ENCODE results near the gene COPG1.

Gene COPG1

GRCh38 chr3:129235344-129235917, 14.0 kb upstream of the COPG1 start:
- Histone ChIP-seq H3K27ac (ENCODE audit: low read length, poor library complexity, severe bottlenecking) (no peak overlapping the region), H2BK5ac (ENCODE audit: low read depth, low read length, poor library complexity, severe bottlenecking) (no peak overlapping the region), H2BK120ac (ENCODE audit: low read depth, low read length) (no peak overlapping the region), H3K36me3 (ENCODE audit: control insufficient read depth in 1 of 2, insufficient read depth in 2 of 2, low read depth in 1 of 2, low read length in 2 of 2) (no peaks in the 10 kb centered on the region), H3K4me2 (ENCODE audit: low read length, poor library complexity, severe bottlenecking) (no peak overlapping the region), H2AK5ac (ENCODE audit: low read length, severe bottlenecking) (no peak overlapping the region), H3K4me3 (ENCODE audit: insufficient read depth in 1 of 2, low read depth in 1 of 2, low read length in 2 of 2) (no peak overlapping the region), H3K14ac (ENCODE audit: low read length in 2 of 2) (no peak overlapping the region), H3K4me1 (ENCODE audit: control insufficient read depth, insufficient read depth, low read depth, low read length) (peaks cover 4% of the 10 kb centered on the region), H3K9me3 (ENCODE audit: control insufficient read depth, low read length) (no peaks in the 10 kb centered on the region), H3K79me1 (replicated peaks; ENCODE audit: low read length, poor library complexity, severe bottlenecking) (no peaks in the 10 kb centered on the region), H3K23ac (ENCODE audit: low read length in 2 of 2) (no peak overlapping the region), H3K18ac (ENCODE audit: low read depth in 1 of 2, low read length in 2 of 2) (no peak overlapping the region), H3K27me3 (ENCODE audit: control insufficient read depth in 1 of 2, insufficient read depth in 1 of 2, low read length in 2 of 2) (no peaks in the 10 kb centered on the region), H4K91ac (ENCODE audit: low read length) (no peak overlapping the region), H3K4ac (ENCODE audit: low read depth in 1 of 2, low read length in 2 of 2) (no peak overlapping the region), H2BK15ac (ENCODE audit: low read depth, poor library complexity, severe bottlenecking) (no peak overlapping the region), H4K8ac (ENCODE audit: low read length) (no peak overlapping the region), H2BK12ac (ENCODE audit: low read length in 2 of 2) (no peak overlapping the region), H2AFZ (ENCODE audit: low read depth, low read length) (no peak overlapping the region), H3K9ac (ENCODE audit: low read length) (no peak overlapping the region)
- WGBS = 95% methylated on average over 4 of the region's 4 CpGs
- DNase-seq = no peak

GRCh38 chr3:129238945-129239705, 10.3 kb upstream of the COPG1 start:
- WGBS = 91% methylated on average over 5 of the region's 8 CpGs
- Histone ChIP-seq H3K4me3 (ENCODE audit: insufficient read depth in 1 of 2, low read depth in 1 of 2, low read length in 2 of 2) (peak overlapping the region in 1 of 2 experiments; percentile 33), H3K9ac (ENCODE audit: low read length) (peak overlapping the region; percentile 71)

GRCh38 chr3:129239991-129240390, 9.4 kb upstream of the COPG1 start:
- Histone ChIP-seq H2BK12ac (ENCODE audit: low read length in 2 of 2) (no peak overlapping the region), H3K4me3 (ENCODE audit: insufficient read depth in 1 of 2, low read depth in 1 of 2, low read length in 2 of 2) (no peak overlapping the region), H2BK5ac (ENCODE audit: low read depth, low read length, poor library complexity, severe bottlenecking) (no peak overlapping the region), H2AFZ (ENCODE audit: low read depth, low read length) (no peak overlapping the region), H4K91ac (ENCODE audit: low read length) (no peak overlapping the region), H4K8ac (ENCODE audit: low read length) (no peak overlapping the region), H2BK120ac (ENCODE audit: low read depth, low read length) (no peak overlapping the region), H3K27me3 (ENCODE audit: control insufficient read depth in 1 of 2, insufficient read depth in 1 of 2, low read length in 2 of 2) (no peaks in the 10 kb centered on the region), H3K9me3 (ENCODE audit: control insufficient read depth, low read length) (no peaks in the 10 kb centered on the region), H3K14ac (ENCODE audit: low read length in 2 of 2) (no peak overlapping the region), H3K36me3 (ENCODE audit: control insufficient read depth in 1 of 2, insufficient read depth in 2 of 2, low read depth in 1 of 2, low read length in 2 of 2) (peaks cover 0 to 4% of the 10 kb centered on the region in 2 experiments), H3K23ac (ENCODE audit: low read length in 2 of 2) (no peak overlapping the region), H2AK5ac (ENCODE audit: low read length, severe bottlenecking) (no peak overlapping the region), H3K79me1 (replicated peaks; ENCODE audit: low read length, poor library complexity, severe bottlenecking) (peaks cover 1% of the 10 kb centered on the region), H3K4me1 (ENCODE audit: control insufficient read depth, insufficient read depth, low read depth, low read length) (peaks cover 1% of the 10 kb centered on the region), H3K9ac (ENCODE audit: low read length) (peak overlapping the region; percentile 50), H3K27ac (ENCODE audit: low read length, poor library complexity, severe bottlenecking) (no peak overlapping the region), H3K18ac (ENCODE audit: low read depth in 1 of 2, low read length in 2 of 2) (peak overlapping the region in 1 of 2 experiments; percentile 11), H3K4me2 (ENCODE audit: low read length, poor library complexity, severe bottlenecking) (no peak overlapping the region), H3K4ac (ENCODE audit: low read depth in 1 of 2, low read length in 2 of 2) (no peak overlapping the region), H2BK15ac (ENCODE audit: low read depth, poor library complexity, severe bottlenecking) (no peak overlapping the region)
- no peak for DNase-seq
- WGBS = 80% methylated on average over 6 of the region's 6 CpGs

More at GRCh38 chr3:129238945-129239705, 10.3 kb upstream of the COPG1 start:
- peak; percentile 25 for DNase-seq
- Histone ChIP-seq H2BK15ac (ENCODE audit: low read depth, poor library complexity, severe bottlenecking) (no peak overlapping the region), H4K91ac (ENCODE audit: low read length) (no peak overlapping the region), H3K4ac (ENCODE audit: low read depth in 1 of 2, low read length in 2 of 2) (no peak overlapping the region), H3K27me3 (ENCODE audit: control insufficient read depth in 1 of 2, insufficient read depth in 1 of 2, low read length in 2 of 2) (no peaks in the 10 kb centered on the region), H3K4me1 (ENCODE audit: control insufficient read depth, insufficient read depth, low read depth, low read length) (no peaks in the 10 kb centered on the region), H2BK120ac (ENCODE audit: low read depth, low read length) (no peak overlapping the region), H3K14ac (ENCODE audit: low read length in 2 of 2) (no peak overlapping the region), H3K79me1 (replicated peaks; ENCODE audit: low read length, poor library complexity, severe bottlenecking) (no peaks in the 10 kb centered on the region), H3K36me3 (ENCODE audit: control insufficient read depth in 1 of 2, insufficient read depth in 2 of 2, low read depth in 1 of 2, low read length in 2 of 2) (peaks cover 0 to 4% of the 10 kb centered on the region in 2 experiments), H2BK5ac (ENCODE audit: low read depth, low read length, poor library complexity, severe bottlenecking) (no peak overlapping the region), H2AFZ (ENCODE audit: low read depth, low read length) (no peak overlapping the region), H3K27ac (ENCODE audit: low read length, poor library complexity, severe bottlenecking) (no peak overlapping the region), H2BK12ac (ENCODE audit: low read length in 2 of 2) (no peak overlapping the region), H3K4me2 (ENCODE audit: low read length, poor library complexity, severe bottlenecking) (no peak overlapping the region), H3K9me3 (ENCODE audit: control insufficient read depth, low read length) (no peaks in the 10 kb centered on the region), H4K8ac (ENCODE audit: low read length) (no peak overlapping the region), H3K23ac (ENCODE audit: low read length in 2 of 2) (no peak overlapping the region), H2AK5ac (ENCODE audit: low read length, severe bottlenecking) (no peak overlapping the region), H3K18ac (ENCODE audit: low read depth in 1 of 2, low read length in 2 of 2) (no peak overlapping the region)

GRCh38 chr3:129240436-129240835, 9.0 kb upstream of the COPG1 start:
- H3K9me3 ChIP-seq (ENCODE audit: control insufficient read depth, low read length) = no peaks in the 10 kb centered on the region

More at GRCh38 chr3:129240436-129240835, 9.0 kb upstream of the COPG1 start:
- Histone ChIP-seq H3K4me1 (ENCODE audit: control insufficient read depth, insufficient read depth, low read depth, low read length) (peaks cover 1% of the 10 kb centered on the region), H3K27ac (ENCODE audit: low read length, poor library complexity, severe bottlenecking) (no peak overlapping the region), H3K14ac (ENCODE audit: low read length in 2 of 2) (no peak overlapping the region), H3K18ac (ENCODE audit: low read depth in 1 of 2, low read length in 2 of 2) (no peak overlapping the region), H2BK120ac (ENCODE audit: low read depth, low read length) (no peak overlapping the region), H3K9ac (ENCODE audit: low read length) (peak overlapping the region; percentile 50), H3K79me1 (replicated peaks; ENCODE audit: low read length, poor library complexity, severe bottlenecking) (peaks cover 1% of the 10 kb centered on the region), H2BK15ac (ENCODE audit: low read depth, poor library complexity, severe bottlenecking) (no peak overlapping the region), H2AFZ (ENCODE audit: low read depth, low read length) (no peak overlapping the region), H4K91ac (ENCODE audit: low read length) (no peak overlapping the region), H3K23ac (ENCODE audit: low read length in 2 of 2) (no peak overlapping the region), H3K27me3 (ENCODE audit: control insufficient read depth in 1 of 2, insufficient read depth in 1 of 2, low read length in 2 of 2) (no peaks in the 10 kb centered on the region), H2BK5ac (ENCODE audit: low read depth, low read length, poor library complexity, severe bottlenecking) (no peak overlapping the region), H4K8ac (ENCODE audit: low read length) (no peak overlapping the region), H3K36me3 (ENCODE audit: control insufficient read depth in 1 of 2, insufficient read depth in 2 of 2, low read depth in 1 of 2, low read length in 2 of 2) (peaks cover 0 to 4% of the 10 kb centered on the region in 2 experiments), H2BK12ac (ENCODE audit: low read length in 2 of 2) (no peak overlapping the region), H3K4me3 (ENCODE audit: insufficient read depth in 1 of 2, low read depth in 1 of 2, low read length in 2 of 2) (no peak overlapping the region), H2AK5ac (ENCODE audit: low read length, severe bottlenecking) (no peak overlapping the region), H3K4ac (ENCODE audit: low read depth in 1 of 2, low read length in 2 of 2) (no peak overlapping the region), H3K4me2 (ENCODE audit: low read length, poor library complexity, severe bottlenecking) (no peak overlapping the region)
- 30% methylated on average over 3 of the region's 3 CpGs for WGBS
- DNase-seq = peak; percentile 47
